Lower leg skin (tissue), 3 donors: ENCODE measurements around the gene SYTL1.

ENCODE experiments used
- POLR2A ChIP-seq, 2 donors: fragments of 450-650 bp; IDR thresholded peaks; one replicate each; pipeline ENCODE4 v1.6.1; 2016 to 2017; ENCODE audit warnings: antibody characterized with exemption in 2 of 2, mild to moderate bottlenecking in 1 of 2, moderate library complexity in 1 of 2
- TF ChIP-seq, protein P1 (sequence below), 3 donors: fragments of 450-650 bp; IDR thresholded peaks; one replicate each; pipeline ENCODE4 v1.5.1; 2016; ENCODE audit warnings: antibody characterized with exemption in 3 of 3, mild to moderate bottlenecking in 3 of 3, moderate library complexity in 2 of 3

DNA sequence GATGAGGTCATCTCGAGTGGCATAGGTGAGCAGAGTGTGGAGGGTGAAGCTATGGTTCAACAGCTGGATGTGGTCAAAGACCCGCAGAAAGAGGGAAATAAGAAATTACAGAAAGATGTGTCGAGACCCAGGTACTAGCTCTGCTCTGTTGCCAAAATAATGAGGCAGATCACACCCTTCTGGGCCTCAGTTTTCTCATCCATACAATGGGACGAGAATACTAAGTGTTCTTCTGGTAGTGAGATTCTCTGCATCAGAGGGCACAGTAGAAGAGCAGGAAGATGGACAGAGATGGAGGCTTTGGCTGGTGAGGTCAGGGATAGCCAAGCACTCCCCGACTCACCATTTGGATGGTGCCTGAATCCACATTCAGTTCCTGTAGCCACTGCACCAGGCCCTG, 13.9 kb downstream of the SYTL1 start:
- TF ChIP-seq, protein P1, sequence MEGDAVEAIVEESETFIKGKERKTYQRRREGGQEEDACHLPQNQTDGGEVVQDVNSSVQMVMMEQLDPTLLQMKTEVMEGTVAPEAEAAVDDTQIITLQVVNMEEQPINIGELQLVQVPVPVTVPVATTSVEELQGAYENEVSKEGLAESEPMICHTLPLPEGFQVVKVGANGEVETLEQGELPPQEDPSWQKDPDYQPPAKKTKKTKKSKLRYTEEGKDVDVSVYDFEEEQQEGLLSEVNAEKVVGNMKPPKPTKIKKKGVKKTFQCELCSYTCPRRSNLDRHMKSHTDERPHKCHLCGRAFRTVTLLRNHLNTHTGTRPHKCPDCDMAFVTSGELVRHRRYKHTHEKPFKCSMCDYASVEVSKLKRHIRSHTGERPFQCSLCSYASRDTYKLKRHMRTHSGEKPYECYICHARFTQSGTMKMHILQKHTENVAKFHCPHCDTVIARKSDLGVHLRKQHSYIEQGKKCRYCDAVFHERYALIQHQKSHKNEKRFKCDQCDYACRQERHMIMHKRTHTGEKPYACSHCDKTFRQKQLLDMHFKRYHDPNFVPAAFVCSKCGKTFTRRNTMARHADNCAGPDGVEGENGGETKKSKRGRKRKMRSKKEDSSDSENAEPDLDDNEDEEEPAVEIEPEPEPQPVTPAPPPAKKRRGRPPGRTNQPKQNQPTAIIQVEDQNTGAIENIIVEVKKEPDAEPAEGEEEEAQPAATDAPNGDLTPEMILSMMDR (IDR thresholded peaks at IDR 0.05), result no peak
- TF ChIP-seq POLR2A (IDR thresholded peaks at IDR 0.05), result no peak
